Endodermal cell (in vitro differentiated cells): ENCODE results near the gene S100A2. TPM values are rescaled to one million over a fixed set of nuclear protein-coding genes. Genes with fewer than 3 reads are reported as not detected.
"Not testable (repeated sequence)": the region's sequence is repeated elsewhere in the genome, so short reads cannot be mapped to it uniquely, and the experiment has no call there.

ENCODE experiments used
- DNase-seq: peaks from one replicate; pipeline ENCODE4 v3.0.0-alpha.2; 2017
- H3K27ac ChIP-seq: 2 replicates; pipeline ENCODE4 v1.5.1; 2013; ENCODE audit warnings: mild to moderate bottlenecking, low read depth, low read length, moderate library complexity
- H3K27me3 ChIP-seq: 2 replicates; pipeline ENCODE4 v1.6.1; 2013; ENCODE audit warnings: mild to moderate bottlenecking, low read length, moderate library complexity; ENCODE audit not compliant: insufficient read depth, control insufficient read depth, poor library complexity, severe bottlenecking
- H3K36me3 ChIP-seq: 2 replicates; pipeline ENCODE4 v1.7.0; 2013; ENCODE audit warnings: mild to moderate bottlenecking, low read length, moderate library complexity; ENCODE audit not compliant: control insufficient read depth, insufficient read depth
- H3K4me1 ChIP-seq: one replicate; pipeline ENCODE4 v1.7.0; 2013; ENCODE audit warnings: low read length; ENCODE audit not compliant: control insufficient read depth, insufficient read depth
- H3K4me3 ChIP-seq: 2 replicates; pipeline ENCODE4 v1.5.1; 2013; ENCODE audit warnings: mild to moderate bottlenecking, low read length, moderate library complexity
- H3K9ac ChIP-seq: 2 replicates; pipeline ENCODE4 v1.6.1; 2013; ENCODE audit warnings: mild to moderate bottlenecking, low read length, moderate library complexity; ENCODE audit not compliant: poor library complexity, severe bottlenecking; ENCODE audit errors: extremely low read depth
- H3K9me3 ChIP-seq: 2 replicates; pipeline ENCODE4 v1.6.1; 2013; ENCODE audit warnings: mild to moderate bottlenecking, low read length, moderate library complexity; ENCODE audit not compliant: control insufficient read depth
- H3K27ac Mint-ChIP-seq: 2 replicates; pipeline ENCODE4 v1.8.0; 2020; ENCODE audit warnings: mixed read lengths
- H3K27me3 Mint-ChIP-seq: 2 replicates; pipeline ENCODE4 v1.8.0; 2021; ENCODE audit warnings: mild to moderate bottlenecking, mixed read lengths; ENCODE audit not compliant: insufficient read depth
- H3K36me3 Mint-ChIP-seq: 2 replicates; pipeline ENCODE4 v1.8.0; 2020; ENCODE audit warnings: low read depth, mixed read lengths
- H3K4me1 Mint-ChIP-seq: 2 replicates; pipeline ENCODE4 v1.8.0; 2020; ENCODE audit warnings: mixed read lengths
- H3K4me3 Mint-ChIP-seq: 2 replicates; pipeline ENCODE4 v1.8.0; 2020; ENCODE audit warnings: mild to moderate bottlenecking, moderate library complexity, mixed read lengths
- H3K9me3 Mint-ChIP-seq: 2 replicates; pipeline ENCODE4 v1.8.0; 2020; ENCODE audit warnings: mild to moderate bottlenecking, mixed read lengths
- WGBS, 2 experiments: methylation state at CpG; one replicate each; pipeline versions ENCODE4 v1.1.5 to v1.1.7; 2013; ENCODE audit warnings: missing lambda C conversion rate in 2 of 2, mixed read lengths in 1 of 2; ENCODE audit not compliant: insufficient coverage in 1 of 2, insufficient read length in 1 of 2; 5-methylcytosine and 5-hydroxymethylcytosine counted together
- total RNA-seq, 2 donors: library from RNA; stranded (reverse); fragmentation: NEBNext Ultra II Directional in 1 of 2; extraction: Animal tissue kit (Norgen Biotek cat#: 25700) in 1 of 2; gene quantifications; 2 replicates in 1 of 2; 3 replicates in 1 of 2; pipeline ENCODE4 v1.2.1, GENCODE V29; 2021
- TF ChIP-seq, protein P1 (sequence below): fragments of 200-600 bp; sonication (generic); conservative IDR thresholded peaks from 2 replicates; pipeline ENCODE4 v1.5.0; 2021; ENCODE audit warnings: antibody characterized with exemption, mild to moderate bottlenecking

Gene S100A2
- total RNA-seq, 2 donors from 2014 or later: 0.92 to 3.1 TPM

DNA sequence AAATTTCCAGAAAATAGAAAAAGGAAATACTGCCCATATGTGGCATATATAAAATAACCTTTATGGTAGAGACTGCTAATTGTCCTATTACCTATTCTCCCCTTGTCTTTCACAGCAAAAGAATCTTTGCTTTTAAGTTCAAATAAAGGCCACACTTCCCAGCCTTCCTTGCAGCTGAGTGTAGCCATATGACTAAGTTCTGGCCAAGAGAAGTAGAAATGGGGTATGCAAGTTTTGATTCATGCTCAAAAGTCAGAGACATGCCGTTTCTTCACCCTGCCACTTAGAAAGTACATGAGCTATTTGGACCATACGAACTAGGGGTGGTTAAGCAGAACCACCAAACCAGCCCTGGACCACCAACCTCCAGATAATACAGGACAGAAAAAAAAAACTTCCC, 18.3 kb upstream of the S100A2 start:
- no peak for DNase-seq
- peak overlapping the region; percentile 33 for H3K27ac Mint-ChIP-seq
- 68 to 100% methylated on average over 2 of the region's 2 CpGs for WGBS, 2 experiments
- Histone ChIP-seq H3K4me1 (peaks cover 11% of the 10 kb centered on the region), H3K9ac (no peak overlapping the region), H3K4me3 (no peak overlapping the region), H3K27me3 (no peaks in the 10 kb centered on the region), H3K9me3 (no peaks in the 10 kb centered on the region), H3K27ac (no peak overlapping the region), H3K36me3 (no peaks in the 10 kb centered on the region)
- H3K4me1 Mint-ChIP-seq: peaks cover 37% of the 10 kb centered on the region
- no peaks in the 10 kb centered on the region for H3K36me3 Mint-ChIP-seq
- H3K9me3 Mint-ChIP-seq: peaks cover 3% of the 10 kb centered on the region
- no peaks in the 10 kb centered on the region for H3K27me3 Mint-ChIP-seq
- H3K4me3 Mint-ChIP-seq: no peak overlapping the region
- TF ChIP-seq, protein P1, sequence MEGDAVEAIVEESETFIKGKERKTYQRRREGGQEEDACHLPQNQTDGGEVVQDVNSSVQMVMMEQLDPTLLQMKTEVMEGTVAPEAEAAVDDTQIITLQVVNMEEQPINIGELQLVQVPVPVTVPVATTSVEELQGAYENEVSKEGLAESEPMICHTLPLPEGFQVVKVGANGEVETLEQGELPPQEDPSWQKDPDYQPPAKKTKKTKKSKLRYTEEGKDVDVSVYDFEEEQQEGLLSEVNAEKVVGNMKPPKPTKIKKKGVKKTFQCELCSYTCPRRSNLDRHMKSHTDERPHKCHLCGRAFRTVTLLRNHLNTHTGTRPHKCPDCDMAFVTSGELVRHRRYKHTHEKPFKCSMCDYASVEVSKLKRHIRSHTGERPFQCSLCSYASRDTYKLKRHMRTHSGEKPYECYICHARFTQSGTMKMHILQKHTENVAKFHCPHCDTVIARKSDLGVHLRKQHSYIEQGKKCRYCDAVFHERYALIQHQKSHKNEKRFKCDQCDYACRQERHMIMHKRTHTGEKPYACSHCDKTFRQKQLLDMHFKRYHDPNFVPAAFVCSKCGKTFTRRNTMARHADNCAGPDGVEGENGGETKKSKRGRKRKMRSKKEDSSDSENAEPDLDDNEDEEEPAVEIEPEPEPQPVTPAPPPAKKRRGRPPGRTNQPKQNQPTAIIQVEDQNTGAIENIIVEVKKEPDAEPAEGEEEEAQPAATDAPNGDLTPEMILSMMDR: no peak

DNA sequence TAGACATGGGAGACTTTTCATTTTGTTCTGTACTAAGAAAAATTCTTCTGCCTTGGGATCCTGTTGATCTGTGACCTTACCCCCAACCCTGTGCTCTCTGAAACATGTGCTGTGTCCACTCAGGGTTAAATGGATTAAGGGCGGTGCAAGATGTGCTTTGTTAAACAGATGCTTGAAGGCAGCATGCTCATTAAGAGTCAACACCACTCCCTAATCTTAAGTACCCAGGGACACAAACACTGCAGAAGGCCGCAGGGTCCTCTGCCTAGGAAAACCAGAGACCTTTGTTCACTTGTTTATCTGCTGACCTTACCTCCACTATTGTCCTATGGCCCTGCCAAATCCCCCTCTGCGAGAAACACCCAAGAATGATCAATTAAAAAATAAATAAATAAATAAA, 17.9 kb upstream of the S100A2 start:
- H3K4me1 ChIP-seq: peaks cover 14% of the 10 kb centered on the region
- not testable (repeated sequence) for H3K9ac ChIP-seq, H3K27me3 ChIP-seq, H3K27ac ChIP-seq, H3K27ac Mint-ChIP-seq, H3K4me3 Mint-ChIP-seq, DNase-seq, H3K36me3 Mint-ChIP-seq, H3K9me3 ChIP-seq, H3K4me3 ChIP-seq, H3K9me3 Mint-ChIP-seq, H3K36me3 ChIP-seq, H3K27me3 Mint-ChIP-seq
- 12% methylated on average over 1 of the region's 3 CpGs; no CpG with 5 or more reads in 1 of the 2 experiments for WGBS, 2 experiments
- peaks cover 42% of the 10 kb centered on the region for H3K4me1 Mint-ChIP-seq

DNA sequence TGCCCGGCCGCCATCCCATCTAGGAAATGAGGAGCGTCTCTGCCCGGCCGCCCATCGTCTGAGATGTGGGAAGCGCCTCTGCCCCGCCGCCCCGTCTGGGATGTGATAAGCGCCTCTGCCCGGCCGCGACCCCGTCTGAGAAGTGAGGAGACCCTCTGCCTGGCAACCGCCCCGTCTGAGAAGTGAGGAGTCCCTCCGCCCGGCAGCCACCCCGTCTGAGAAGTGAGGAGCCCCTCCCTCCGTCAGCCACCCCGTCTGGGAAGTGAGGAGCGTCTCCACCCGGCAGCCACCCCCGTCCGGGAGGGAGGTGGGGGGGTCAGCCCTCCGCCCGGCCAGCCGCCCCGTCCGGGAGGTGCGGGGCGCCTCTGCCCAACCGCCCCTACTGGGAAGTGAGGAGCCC, 17.2 kb upstream of the S100A2 start:
- DNase-seq, H3K27me3 Mint-ChIP-seq, H3K4me3 Mint-ChIP-seq, H3K9me3 ChIP-seq, H3K36me3 Mint-ChIP-seq, H3K27ac Mint-ChIP-seq, H3K27ac ChIP-seq, H3K4me3 ChIP-seq, H3K9me3 Mint-ChIP-seq, H3K9ac ChIP-seq, H3K36me3 ChIP-seq, H3K27me3 ChIP-seq: not testable (repeated sequence)
- H3K4me1 Mint-ChIP-seq: peaks cover 46% of the 10 kb centered on the region
- H3K4me1 ChIP-seq: peaks cover 16% of the 10 kb centered on the region
- whole genome bisulfite sequencing, 2 experiments: 80 to 93% methylated on average over 1 to 34 of the region's 34 CpGs

DNA sequence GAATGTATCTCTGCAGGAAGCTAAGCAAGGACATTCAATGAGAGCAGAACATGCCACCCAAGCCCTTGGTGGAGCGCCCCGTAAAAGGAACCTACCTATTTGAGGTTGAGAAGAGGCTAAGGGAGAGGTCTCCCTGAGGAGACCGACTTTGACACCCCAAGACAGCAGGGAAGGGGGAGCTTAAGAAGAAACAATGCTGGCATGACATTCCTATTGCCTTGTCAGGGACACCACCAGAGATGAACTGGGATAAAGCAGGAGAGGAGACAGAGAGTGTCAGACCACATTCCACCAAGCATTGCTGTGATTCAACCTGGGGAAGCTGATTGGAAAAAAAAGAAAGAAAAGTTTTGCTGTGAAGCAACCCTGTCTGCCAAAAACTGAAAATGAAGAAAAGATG, 13.3 kb upstream of the S100A2 start:
- DNase-seq: peak; percentile 69
- Histone ChIP-seq H3K27ac (peak overlapping the region; percentile 67), H3K36me3 (no peaks in the 10 kb centered on the region), H3K27me3 (no peaks in the 10 kb centered on the region), H3K9me3 (peaks cover 5% of the 10 kb centered on the region), H3K9ac (peak overlapping the region; percentile 77), H3K4me1 (peaks cover 14% of the 10 kb centered on the region), H3K4me3 (no peak overlapping the region)
- 52 to 68% methylated on average over 3 of the region's 3 CpGs for WGBS, 2 experiments
- peaks cover 3% of the 10 kb centered on the region for H3K36me3 Mint-ChIP-seq
- TF ChIP-seq, protein P1: no peak
- no peak overlapping the region for H3K4me3 Mint-ChIP-seq
- H3K9me3 Mint-ChIP-seq: peaks cover 20% of the 10 kb centered on the region
- H3K27me3 Mint-ChIP-seq: no peaks in the 10 kb centered on the region
- H3K4me1 Mint-ChIP-seq: peaks cover 29% of the 10 kb centered on the region
- H3K27ac Mint-ChIP-seq: peak overlapping the region; percentile 95
